SK-N-SH treated with all-trans-retinoic acid at 6 μM for 48 hours (cell line): ENCODE results near the gene E2F8.

Source experiments
- ATAC-seq: fragments of 200-7000 bp; cut with Tn5 transposase; 3 replicates; pipeline ENCODE4 v1.9.1; 2020; ENCODE audit warnings: mild to moderate bottlenecking, moderate library complexity
- ARNTL ChIP-seq: fragments of 450-650 bp; formaldehyde crosslinking; IDR thresholded peaks from 2 replicates; pipeline ENCODE4 v1.5.0; 2020; ENCODE audit warnings: low read depth, mild to moderate bottlenecking, moderate library complexity, borderline replicate concordance
- BACH2 ChIP-seq: fragments of 250-450 bp; sonication (Bioruptor Pico); IDR thresholded peaks from 2 replicates; pipeline ENCODE4 v1.9.0; 2021; ENCODE audit warnings: mild to moderate bottlenecking, borderline replicate concordance
- CSDC2 ChIP-seq: fragments of 250-450 bp; sonication (Bioruptor Pico); IDR thresholded peaks from 2 replicates; pipeline ENCODE4 v1.5.0; 2020; ENCODE audit warnings: mild to moderate bottlenecking, moderate library complexity
- CSRNP3 ChIP-seq: fragments of 250-450 bp; sonication (Bioruptor Pico); IDR thresholded peaks from 2 replicates; pipeline ENCODE4 v1.5.1; 2021; ENCODE audit warnings: mild to moderate bottlenecking, moderate library complexity
- ESRRG ChIP-seq: fragments of 250-450 bp; sonication (Bioruptor Pico); IDR thresholded peaks from 2 replicates; pipeline ENCODE4 v1.6.1; 2021; ENCODE audit warnings: mild to moderate bottlenecking
- GLIS3 ChIP-seq: fragments of 250-450 bp; sonication (Bioruptor Pico); IDR thresholded peaks from 2 replicates; pipeline ENCODE4 v1.5.0; 2020; ENCODE audit warnings: mild to moderate bottlenecking, moderate library complexity
- ISL1 ChIP-seq: fragments of 250-450 bp; sonication (Bioruptor Pico); IDR thresholded peaks from 2 replicates; pipeline ENCODE4 v2.1.2; 2022; ENCODE audit warnings: mild to moderate bottlenecking, moderate library complexity
- OSR1 ChIP-seq: fragments of 250-450 bp; sonication (Bioruptor Pico); IDR thresholded peaks from 2 replicates; pipeline ENCODE4 v1.8.0; 2022; ENCODE audit warnings: moderate library complexity, mild to moderate bottlenecking, inconsistent platforms
- PATZ1 ChIP-seq: fragments of 250-450 bp; sonication (Bioruptor Pico); IDR thresholded peaks from 2 replicates; pipeline ENCODE4 v1.8.0; 2020; ENCODE audit warnings: mild to moderate bottlenecking, moderate library complexity, borderline replicate concordance
- SNAI2 ChIP-seq: fragments of 250-450 bp; sonication (Bioruptor Pico); IDR thresholded peaks from 2 replicates; pipeline ENCODE4 v1.5.0; 2020; ENCODE audit warnings: mild to moderate bottlenecking, moderate library complexity
- TCF4 ChIP-seq: fragments of 250-450 bp; sonication (Bioruptor Pico); IDR thresholded peaks from 2 replicates; pipeline ENCODE4 v1.8.0; 2021; ENCODE audit warnings: mild to moderate bottlenecking, moderate library complexity, borderline replicate concordance
- ZC3H10 ChIP-seq: fragments of 250-450 bp; sonication (Bioruptor Pico); IDR thresholded peaks from 2 replicates; pipeline ENCODE4 v1.5.1; 2021; ENCODE audit warnings: mild to moderate bottlenecking, moderate library complexity
- ZFP3 ChIP-seq: fragments of 250-450 bp; sonication (Bioruptor Pico); IDR thresholded peaks from 2 replicates; pipeline ENCODE4 v1.5.0; 2020; ENCODE audit warnings: mild to moderate bottlenecking, moderate library complexity
- ZNF565 ChIP-seq: fragments of 450-650 bp; formaldehyde crosslinking; conservative IDR thresholded peaks from 2 replicates; pipeline ENCODE4 v1.5.0; 2020; ENCODE audit warnings: low read depth, mild to moderate bottlenecking, moderate library complexity
- ZNF70 ChIP-seq: fragments of 450-650 bp; formaldehyde crosslinking; IDR thresholded peaks from 2 replicates; pipeline ENCODE4 v1.5.0; 2020; ENCODE audit warnings: mild to moderate bottlenecking, moderate library complexity
- ZNF8 ChIP-seq: fragments of 450-650 bp; formaldehyde crosslinking; IDR thresholded peaks from 2 replicates; pipeline ENCODE4 v1.5.0; 2020; ENCODE audit warnings: mild to moderate bottlenecking, moderate library complexity
- TF ChIP-seq, protein P1 (sequence below): fragments of 250-450 bp; sonication (Bioruptor Pico); IDR thresholded peaks from 2 replicates; pipeline ENCODE4 v1.5.0; 2020; ENCODE audit warnings: mild to moderate bottlenecking, moderate library complexity
- TF ChIP-seq, protein P2 (sequence below): fragments of 250-450 bp; sonication (Bioruptor Pico); IDR thresholded peaks from 2 replicates; pipeline ENCODE4 v1.5.1; 2020; ENCODE audit warnings: low read depth, mild to moderate bottlenecking, moderate library complexity

Gene E2F8

DNA sequence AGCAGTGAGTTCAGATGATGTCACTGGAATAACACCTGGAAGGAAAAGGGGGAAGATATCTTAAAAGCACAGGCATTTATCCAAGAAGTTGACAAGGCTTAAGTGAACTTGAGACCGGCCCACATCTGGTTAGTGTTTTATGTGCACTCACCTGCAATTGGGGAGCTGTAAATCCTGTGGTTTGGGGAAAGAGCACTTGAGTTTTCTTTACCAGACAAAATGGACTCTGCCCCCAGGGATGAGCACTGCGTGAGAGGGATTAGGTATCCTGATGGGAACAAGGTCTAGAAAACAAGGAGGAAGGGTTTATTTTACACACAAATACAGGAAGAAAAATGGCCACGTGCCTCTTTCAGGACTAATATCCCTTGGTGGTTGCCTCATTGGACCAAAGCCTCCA lies 15.2 kb downstream of the E2F8 start:
- no peak for TF ChIP-seq ZNF70 (CRISPR knock-in tag)
- no peak for TF ChIP-seq ESRRG
- TF ChIP-seq ISL1 (CRISPR knock-in tag) = no peak
- no peak for TF ChIP-seq SNAI2
- TF ChIP-seq CSDC2 = no peak
- TF ChIP-seq, protein P1, sequence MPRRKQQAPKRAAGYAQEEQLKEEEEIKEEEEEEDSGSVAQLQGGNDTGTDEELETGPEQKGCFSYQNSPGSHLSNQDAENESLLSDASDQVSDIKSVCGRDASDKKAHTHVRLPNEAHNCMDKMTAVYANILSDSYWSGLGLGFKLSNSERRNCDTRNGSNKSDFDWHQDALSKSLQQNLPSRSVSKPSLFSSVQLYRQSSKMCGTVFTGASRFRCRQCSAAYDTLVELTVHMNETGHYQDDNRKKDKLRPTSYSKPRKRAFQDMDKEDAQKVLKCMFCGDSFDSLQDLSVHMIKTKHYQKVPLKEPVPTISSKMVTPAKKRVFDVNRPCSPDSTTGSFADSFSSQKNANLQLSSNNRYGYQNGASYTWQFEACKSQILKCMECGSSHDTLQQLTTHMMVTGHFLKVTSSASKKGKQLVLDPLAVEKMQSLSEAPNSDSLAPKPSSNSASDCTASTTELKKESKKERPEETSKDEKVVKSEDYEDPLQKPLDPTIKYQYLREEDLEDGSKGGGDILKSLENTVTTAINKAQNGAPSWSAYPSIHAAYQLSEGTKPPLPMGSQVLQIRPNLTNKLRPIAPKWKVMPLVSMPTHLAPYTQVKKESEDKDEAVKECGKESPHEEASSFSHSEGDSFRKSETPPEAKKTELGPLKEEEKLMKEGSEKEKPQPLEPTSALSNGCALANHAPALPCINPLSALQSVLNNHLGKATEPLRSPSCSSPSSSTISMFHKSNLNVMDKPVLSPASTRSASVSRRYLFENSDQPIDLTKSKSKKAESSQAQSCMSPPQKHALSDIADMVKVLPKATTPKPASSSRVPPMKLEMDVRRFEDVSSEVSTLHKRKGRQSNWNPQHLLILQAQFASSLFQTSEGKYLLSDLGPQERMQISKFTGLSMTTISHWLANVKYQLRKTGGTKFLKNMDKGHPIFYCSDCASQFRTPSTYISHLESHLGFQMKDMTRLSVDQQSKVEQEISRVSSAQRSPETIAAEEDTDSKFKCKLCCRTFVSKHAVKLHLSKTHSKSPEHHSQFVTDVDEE (CRISPR knock-in tag) = no peak
- TF ChIP-seq ARNTL = no peak
- TF ChIP-seq ZFP3 (CRISPR knock-in tag) = no peak
- TF ChIP-seq TCF4 = no peak
- TF ChIP-seq ZC3H10 = no peak
- TF ChIP-seq PATZ1 = no peak
- no peak for TF ChIP-seq ZNF8
- TF ChIP-seq, protein P2, sequence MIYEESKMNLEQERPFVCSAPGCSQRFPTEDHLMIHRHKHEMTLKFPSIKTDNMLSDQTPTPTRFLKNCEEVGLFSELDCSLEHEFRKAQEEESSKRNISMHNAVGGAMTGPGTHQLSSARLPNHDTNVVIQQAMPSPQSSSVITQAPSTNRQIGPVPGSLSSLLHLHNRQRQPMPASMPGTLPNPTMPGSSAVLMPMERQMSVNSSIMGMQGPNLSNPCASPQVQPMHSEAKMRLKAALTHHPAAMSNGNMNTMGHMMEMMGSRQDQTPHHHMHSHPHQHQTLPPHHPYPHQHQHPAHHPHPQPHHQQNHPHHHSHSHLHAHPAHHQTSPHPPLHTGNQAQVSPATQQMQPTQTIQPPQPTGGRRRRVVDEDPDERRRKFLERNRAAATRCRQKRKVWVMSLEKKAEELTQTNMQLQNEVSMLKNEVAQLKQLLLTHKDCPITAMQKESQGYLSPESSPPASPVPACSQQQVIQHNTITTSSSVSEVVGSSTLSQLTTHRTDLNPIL (CRISPR knock-in tag) = no peak
- no peak for TF ChIP-seq CSRNP3 (CRISPR knock-in tag)
- no peak for TF ChIP-seq ZNF565 (CRISPR knock-in tag)
- TF ChIP-seq BACH2 (CRISPR knock-in tag) = no peak
- no peak for ATAC-seq

- ATAC-seq = no peak
- no peak for TF ChIP-seq PATZ1
- TF ChIP-seq ZNF565 (CRISPR knock-in tag) = no peak
- TF ChIP-seq BACH2 (CRISPR knock-in tag) = no peak
- TF ChIP-seq ZNF70 (CRISPR knock-in tag) = no peak
- TF ChIP-seq ARNTL = no peak
- TF ChIP-seq, all 23 proteins: peak for 0
Measured at GRCh38 chr11:19225123-19225522, 15.6 kb downstream of the E2F8 start.

DNA sequence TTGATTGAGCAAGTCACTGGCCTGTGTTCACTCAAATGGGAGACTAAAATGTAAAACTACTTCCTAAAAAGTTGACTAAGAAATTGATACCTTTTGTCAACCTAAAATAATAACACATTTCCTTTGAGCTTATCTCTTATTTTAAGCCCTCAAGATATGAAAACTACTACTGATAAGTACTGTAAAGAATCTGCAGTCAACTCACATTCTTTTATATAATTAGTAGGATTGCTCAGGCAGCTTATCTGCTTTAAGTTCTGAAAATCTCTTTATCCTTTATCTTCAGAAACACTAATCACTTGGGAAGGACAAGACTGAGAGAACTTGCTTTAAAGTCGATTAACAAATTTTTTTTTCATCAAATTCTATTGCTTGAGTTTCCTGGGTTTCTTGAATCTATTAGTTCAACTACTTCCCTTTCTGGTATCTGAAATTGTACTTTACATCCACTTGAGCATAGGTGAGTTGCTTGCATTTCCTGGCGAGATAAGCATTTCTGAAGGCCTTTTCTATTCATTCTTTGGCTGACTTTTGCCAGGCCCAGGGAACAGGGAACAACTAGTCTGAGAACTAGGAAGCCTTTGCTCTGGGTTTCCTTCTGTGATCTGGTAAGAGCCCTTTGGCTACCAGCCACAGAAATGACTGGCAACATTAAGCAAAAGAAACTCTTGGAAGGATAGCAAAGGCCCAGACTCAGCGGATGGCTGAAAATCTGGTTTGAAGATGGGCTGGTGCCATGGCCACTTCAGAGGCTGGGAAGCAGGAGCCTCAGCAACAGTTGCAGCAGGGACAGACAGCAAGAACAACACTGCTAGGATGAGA lies 19.6 kb downstream of the E2F8 start:
- peak; percentile 47; the same call in 2 of the 3 replicates for ATAC-seq
- TF ChIP-seq ZNF565 (CRISPR knock-in tag) = no peak
- TF ChIP-seq GLIS3 (CRISPR knock-in tag) = no peak

- ATAC-seq = no peak
- TF ChIP-seq ISL1 (CRISPR knock-in tag) (no peak), ZNF8 (no peak), OSR1 (CRISPR knock-in tag) (no peak), ZC3H10 (no peak), BACH2 (CRISPR knock-in tag) (no peak), ZNF70 (CRISPR knock-in tag) (no peak), ESRRG (no peak), SNAI2 (no peak), ZFP3 (CRISPR knock-in tag) (no peak), PATZ1 (no peak), GLIS3 (CRISPR knock-in tag) (no peak)
- TF ChIP-seq, protein P1 (CRISPR knock-in tag) = no peak
Measured at GRCh38 chr11:19218786-19219460, 21.8 kb downstream of the E2F8 start.
